Sigmoid colon (tissue), 4 donors: Measurements from ENCODE around the gene KYNU.

Experiments
- EP300 ChIP-seq, 4 donors: sonication (generic); formaldehyde crosslinking; IDR thresholded peaks; one replicate each; pipeline ENCODE4 v1.6.1; 2017; ENCODE audit warnings: antibody characterized with exemption in 4 of 4
- POLR2A ChIP-seq, 2 donors: fragments of 450-650 bp; IDR thresholded peaks; one replicate each; pipeline ENCODE4 v1.6.1; 2016; ENCODE audit warnings: antibody characterized with exemption in 2 of 2, mild to moderate bottlenecking in 2 of 2, moderate library complexity in 2 of 2

DNA sequence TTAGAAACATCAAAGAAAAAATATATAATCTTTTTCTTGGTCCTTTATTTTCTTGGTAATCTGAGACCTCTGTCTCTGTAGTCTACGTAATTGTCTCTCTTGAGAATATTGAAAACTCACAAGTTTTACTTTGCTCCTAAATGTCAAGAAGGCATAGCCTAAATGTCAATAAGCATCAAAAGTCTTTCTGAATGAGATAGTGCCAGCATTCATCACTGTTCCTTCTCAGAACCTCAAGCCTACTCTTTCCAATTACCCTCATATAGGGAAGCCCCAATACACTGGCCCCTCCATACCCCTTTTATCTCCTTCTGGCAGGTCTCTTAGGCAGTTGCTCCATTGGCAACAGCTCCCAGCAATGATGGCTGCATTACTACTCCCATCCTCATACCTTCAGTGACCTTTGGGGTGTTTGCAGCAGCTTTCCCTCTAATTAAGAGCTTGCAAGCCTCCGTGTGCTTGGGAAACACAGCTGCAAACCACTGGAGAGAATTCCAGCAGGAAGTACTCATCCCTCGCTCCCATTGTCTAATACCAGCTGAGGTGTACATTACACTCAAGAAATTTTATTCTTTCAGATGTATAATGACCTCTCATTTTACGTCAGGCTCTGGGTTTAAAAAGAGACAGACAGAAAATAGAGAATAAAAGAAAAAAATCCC is 95.8 kb downstream of the KYNU start:
- no peak for TF ChIP-seq EP300 (IDR thresholded peaks at IDR 0.05)
- no peak for TF ChIP-seq POLR2A (IDR thresholded peaks at IDR 0.05)
